ENCODE data around the gene ST6GALNAC3.

DNA sequence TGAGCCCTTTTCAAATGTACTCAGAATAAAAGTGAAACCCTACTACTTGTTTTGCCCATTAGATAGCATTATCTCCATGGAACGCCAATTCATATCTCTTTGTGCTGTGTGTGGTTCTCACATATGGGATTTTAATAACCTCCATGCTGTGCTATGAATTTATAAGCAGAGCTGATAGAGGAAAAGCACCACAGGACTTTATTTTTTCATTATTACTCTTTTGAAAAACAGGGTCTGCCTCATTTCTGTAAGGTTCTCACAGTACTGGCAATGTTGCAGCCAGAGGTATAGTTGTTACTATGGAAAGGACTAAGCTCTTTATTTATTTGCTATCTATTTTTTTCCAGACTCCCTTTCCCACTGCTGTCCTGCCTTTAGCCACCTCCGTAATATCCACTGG is 313.7 kb downstream of the ST6GALNAC3 start:
- TF ChIP-seq, protein P1, sequence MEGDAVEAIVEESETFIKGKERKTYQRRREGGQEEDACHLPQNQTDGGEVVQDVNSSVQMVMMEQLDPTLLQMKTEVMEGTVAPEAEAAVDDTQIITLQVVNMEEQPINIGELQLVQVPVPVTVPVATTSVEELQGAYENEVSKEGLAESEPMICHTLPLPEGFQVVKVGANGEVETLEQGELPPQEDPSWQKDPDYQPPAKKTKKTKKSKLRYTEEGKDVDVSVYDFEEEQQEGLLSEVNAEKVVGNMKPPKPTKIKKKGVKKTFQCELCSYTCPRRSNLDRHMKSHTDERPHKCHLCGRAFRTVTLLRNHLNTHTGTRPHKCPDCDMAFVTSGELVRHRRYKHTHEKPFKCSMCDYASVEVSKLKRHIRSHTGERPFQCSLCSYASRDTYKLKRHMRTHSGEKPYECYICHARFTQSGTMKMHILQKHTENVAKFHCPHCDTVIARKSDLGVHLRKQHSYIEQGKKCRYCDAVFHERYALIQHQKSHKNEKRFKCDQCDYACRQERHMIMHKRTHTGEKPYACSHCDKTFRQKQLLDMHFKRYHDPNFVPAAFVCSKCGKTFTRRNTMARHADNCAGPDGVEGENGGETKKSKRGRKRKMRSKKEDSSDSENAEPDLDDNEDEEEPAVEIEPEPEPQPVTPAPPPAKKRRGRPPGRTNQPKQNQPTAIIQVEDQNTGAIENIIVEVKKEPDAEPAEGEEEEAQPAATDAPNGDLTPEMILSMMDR (conservative IDR thresholded peaks at IDR 0.05; ENCODE audit: low read length) = no peak
- TF ChIP-seq EZH2phosphoT487 (IDR thresholded peaks at IDR 0.05; ENCODE audit: borderline replicate concordance, low read depth, low read length) = no peak

Measured in OCI-LY7 (cell line).